Smooth muscle cell (in vitro differentiated cells): ENCODE data around the gene MED10. TPM values are rescaled to one million over a fixed set of nuclear protein-coding genes. Genes with fewer than 3 reads are reported as not detected.

Source experiments
- DNase-seq: peaks from one replicate; lab custom pipeline; 2025; ENCODE audit not compliant: unreplicated experiment; lab: John Stamatoyannopoulos, UW
- H2AFZ ChIP-seq: fragments of 200-600 bp; sonication (generic); 2 replicates; pipeline ENCODE4 v1.6.0; 2016; ENCODE audit warnings: antibody characterized with exemption, low read depth, mild to moderate bottlenecking
- H3F3A ChIP-seq: fragments of 200-600 bp; sonication (generic); 2 replicates; pipeline ENCODE4 v1.6.0; 2017; ENCODE audit warnings: antibody characterized with exemption, low read depth
- H3K27ac ChIP-seq: fragments of 200-600 bp; sonication (generic); 2 replicates; pipeline ENCODE4 v1.5.1; 2016; ENCODE audit warnings: low read depth, mild to moderate bottlenecking
- H3K27me3 ChIP-seq: fragments of 200-600 bp; sonication (generic); 2 replicates; pipeline ENCODE4 v1.6.1; 2016; ENCODE audit warnings: low read depth, mild to moderate bottlenecking
- H3K36me3 ChIP-seq: fragments of 200-600 bp; sonication (generic); 2 replicates; pipeline ENCODE4 v1.5.1; 2016; ENCODE audit warnings: low read depth
- H3K4me1 ChIP-seq: fragments of 200-600 bp; sonication (generic); 2 replicates; pipeline ENCODE4 v1.5.1; 2016; ENCODE audit warnings: low read depth
- H3K4me2 ChIP-seq: fragments of 200-600 bp; sonication (generic); 2 replicates; pipeline ENCODE4 v1.6.0; 2016; ENCODE audit warnings: mild to moderate bottlenecking
- H3K4me3 ChIP-seq: fragments of 200-600 bp; sonication (generic); 2 replicates; pipeline ENCODE4 v1.5.1; 2016; ENCODE audit warnings: mild to moderate bottlenecking
- H3K79me2 ChIP-seq: fragments of 200-600 bp; sonication (generic); 2 replicates; pipeline ENCODE4 v1.6.0; 2016; ENCODE audit warnings: low read depth, mild to moderate bottlenecking
- H3K9ac ChIP-seq: fragments of 200-600 bp; sonication (generic); 2 replicates; pipeline ENCODE4 v1.6.0; 2016; ENCODE audit warnings: low read depth
- H3K9me3 ChIP-seq: fragments of 200-600 bp; sonication (generic); replicated peaks from 2 replicates; pipeline ENCODE4 v1.5.1; 2016; ENCODE audit warnings: low read depth
- H4K20me1 ChIP-seq: fragments of 200-600 bp; sonication (generic); 2 replicates; pipeline ENCODE4 v1.6.0; 2016; ENCODE audit warnings: low read depth
- CTCF ChIP-seq: fragments of 200-600 bp; sonication (generic); IDR thresholded peaks from 2 replicates; pipeline ENCODE4 v1.5.1; 2017; ENCODE audit warnings: borderline replicate concordance, mild to moderate bottlenecking, antibody characterized with exemption; ENCODE audit not compliant: insufficient read depth, poor library complexity, severe bottlenecking
- WGBS: methylation state at CpG from one replicate; pipeline ENCODE4 v1.1.7; 2016; ENCODE audit warnings: low lambda C conversion rate; 5-methylcytosine and 5-hydroxymethylcytosine counted together
- polyA plus RNA-seq: library from polyadenylated mRNA; unstranded; fragments of >200 nt; fragmentation: Nextera tagmentation; extraction: Ambion mirVana; gene quantifications from 2 replicates; pipeline ENCODE4 v1.2.1, GENCODE V29; 2016
- total RNA-seq: library from RNA; depleted of rRNA; stranded (reverse); fragments of >200 nt; gene quantifications from 2 replicates; pipeline ENCODE4 v1.2.3, GENCODE V29; 2014

MED10 gene
- total and polyA plus RNA-seq, 2 experiments from 2014 or later = 23.0 to 96.2 TPM

- Histone ChIP-seq H3K4me3 (no peak overlapping the region), H3F3A (no peaks in the 10 kb centered on the region), H3K36me3 (no peaks in the 10 kb centered on the region), H3K27ac (no peak overlapping the region), H4K20me1 (no peaks in the 10 kb centered on the region), H3K4me1 (no peaks in the 10 kb centered on the region), H3K27me3 (peaks cover 36% of the 10 kb centered on the region), H3K79me2 (no peaks in the 10 kb centered on the region), H3K9me3 (no peaks in the 10 kb centered on the region), H2AFZ (no peak overlapping the region), H3K4me2 (no peak overlapping the region), H3K9ac (no peak overlapping the region)
- 89% methylated on average over 7 of the region's 7 CpGs for WGBS
- TF ChIP-seq CTCF = no peak
- no peak for DNase-seq
Measured at GRCh38 chr5:6395102-6395445, 16.7 kb upstream of the MED10 start.

- WGBS = 94% methylated on average over 12 of the region's 12 CpGs
- Histone ChIP-seq H3K4me3 (no peak overlapping the region), H4K20me1 (no peaks in the 10 kb centered on the region), H3K79me2 (no peaks in the 10 kb centered on the region), H3K36me3 (no peaks in the 10 kb centered on the region), H3K9me3 (no peaks in the 10 kb centered on the region), H3K27ac (no peak overlapping the region), H3K4me2 (no peak overlapping the region), H3F3A (no peaks in the 10 kb centered on the region), H3K4me1 (no peaks in the 10 kb centered on the region), H3K9ac (no peak overlapping the region), H3K27me3 (peaks cover 36% of the 10 kb centered on the region), H2AFZ (no peak overlapping the region)
- TF ChIP-seq CTCF = no peak
- DNase-seq = no peak
Measured at GRCh38 chr5:6394429-6395101, 16.2 kb upstream of the MED10 start.

GRCh38 chr5:6393596-6394194 lies 15.3 kb upstream of the MED10 start:
- 95% methylated on average over 2 of the region's 2 CpGs for WGBS
- no peak for DNase-seq
- Histone ChIP-seq H3K79me2 (no peaks in the 10 kb centered on the region), H3K27me3 (peaks cover 36% of the 10 kb centered on the region), H3K9me3 (no peaks in the 10 kb centered on the region), H3K4me2 (no peak overlapping the region), H2AFZ (no peak overlapping the region), H3K36me3 (no peaks in the 10 kb centered on the region), H3K9ac (no peak overlapping the region), H3K27ac (no peak overlapping the region), H3F3A (no peaks in the 10 kb centered on the region), H3K4me1 (no peaks in the 10 kb centered on the region), H3K4me3 (no peak overlapping the region), H4K20me1 (no peaks in the 10 kb centered on the region)
- no peak for TF ChIP-seq CTCF

- no peak for TF ChIP-seq CTCF
- Histone ChIP-seq H2AFZ (no peak overlapping the region), H3K79me2 (no peaks in the 10 kb centered on the region), H3K9ac (no peak overlapping the region), H4K20me1 (no peaks in the 10 kb centered on the region), H3K4me3 (no peak overlapping the region), H3K4me2 (no peak overlapping the region), H3K4me1 (no peaks in the 10 kb centered on the region), H3K9me3 (no peaks in the 10 kb centered on the region), H3K27ac (no peak overlapping the region), H3K36me3 (no peaks in the 10 kb centered on the region), H3K27me3 (peaks cover 36% of the 10 kb centered on the region), H3F3A (no peaks in the 10 kb centered on the region)
- no peak for DNase-seq
- 50% methylated on average over 2 of the region's 2 CpGs for WGBS
Measured at GRCh38 chr5:6392561-6392960, 14.2 kb upstream of the MED10 start.
